GM19023 (cell line): ENCODE data around the gene MYF5.
A peak's percentile ranks its signal among the peaks of the same experiment; 100 is the strongest.

Experiments
- ATAC-seq: cut with Tn5 transposase; IDR thresholded peaks from one replicate; pipeline ENCODE4 v1.9.1; 2021; ENCODE audit warnings: mild to moderate bottlenecking, moderate library complexity; ENCODE audit not compliant: unreplicated experiment

Gene MYF5

DNA sequence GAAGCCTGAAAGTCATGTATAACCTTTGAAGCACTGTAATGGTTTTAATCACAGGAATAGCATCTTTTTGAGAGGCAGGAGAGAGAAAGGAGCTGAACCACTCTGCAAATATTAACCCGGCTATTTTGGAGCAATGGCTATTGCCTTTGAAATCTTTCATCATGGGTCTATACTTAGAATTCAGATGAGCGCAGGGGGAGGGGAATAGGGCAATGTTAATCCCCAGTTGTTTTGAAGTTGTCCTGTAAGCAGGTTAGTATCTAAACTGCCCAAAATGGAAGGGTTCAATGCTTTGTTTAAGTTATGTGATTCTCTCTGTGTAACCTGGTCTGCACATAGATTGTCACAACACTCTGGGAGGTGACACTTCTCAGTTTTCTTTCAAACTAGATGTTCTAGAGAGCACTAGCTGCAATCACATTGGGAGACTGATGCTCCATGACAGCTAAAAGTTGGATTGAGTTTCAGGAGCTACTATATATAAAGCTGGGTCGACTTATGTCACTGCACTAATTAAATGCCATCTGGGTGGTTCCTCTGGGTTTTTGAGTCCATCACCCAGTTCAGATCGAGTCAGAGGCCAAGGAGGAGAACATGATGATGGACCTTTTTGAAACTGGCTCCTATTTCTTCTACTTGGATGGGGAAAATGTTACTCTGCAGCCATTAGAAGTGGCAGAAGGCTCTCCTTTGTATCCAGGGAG lies 9.4 kb upstream of the MYF5 start, which contains the start of gene MYF6:
Gene MYF6, plus strand, starts transcription at position 509 of the 704 bp plus-strand sequence. Its CDS starts 86 bp downstream, at position 595.
- ATAC-seq: no peak

- no peak for ATAC-seq
Observed at GRCh38 chr12:80707830-80708258, 8.9 kb upstream of the MYF5 start.

DNA sequence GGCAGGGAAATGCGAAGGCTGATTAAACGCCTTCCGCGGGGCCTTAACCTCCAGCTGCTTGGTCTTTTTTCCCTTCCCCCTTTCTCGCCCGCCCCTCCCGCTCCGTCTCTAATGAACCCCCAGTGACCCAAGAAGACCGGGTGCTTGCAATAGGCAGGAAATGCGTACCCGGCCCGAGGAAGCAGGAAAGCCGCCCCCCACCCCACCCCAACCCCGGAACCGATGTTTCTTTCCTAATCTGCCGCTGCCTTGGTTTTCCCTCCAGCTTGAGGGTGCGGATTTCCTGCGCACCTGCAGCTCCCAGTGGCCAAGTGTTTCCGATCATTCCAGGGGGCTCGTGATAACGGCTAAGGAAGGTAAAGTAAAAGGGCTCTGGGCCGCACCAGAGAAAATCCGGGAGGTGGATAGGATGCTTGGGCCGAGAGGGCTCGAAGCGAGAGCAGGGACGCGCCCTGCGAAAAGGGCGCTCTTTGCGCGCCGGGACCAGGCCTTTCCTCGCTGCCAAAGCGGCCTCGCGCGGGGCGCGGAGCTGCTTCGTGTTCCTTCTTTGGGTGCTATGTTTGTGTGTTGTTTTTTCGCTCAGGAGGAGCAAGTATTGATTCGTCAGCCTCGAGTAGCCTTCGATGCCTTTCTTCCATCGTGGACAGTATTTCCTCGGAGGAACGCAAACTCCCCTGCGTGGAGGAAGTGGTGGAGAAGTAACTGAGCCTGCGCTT lies 8.3 kb upstream of the MYF5 start:
- ATAC-seq: no peak

DNA sequence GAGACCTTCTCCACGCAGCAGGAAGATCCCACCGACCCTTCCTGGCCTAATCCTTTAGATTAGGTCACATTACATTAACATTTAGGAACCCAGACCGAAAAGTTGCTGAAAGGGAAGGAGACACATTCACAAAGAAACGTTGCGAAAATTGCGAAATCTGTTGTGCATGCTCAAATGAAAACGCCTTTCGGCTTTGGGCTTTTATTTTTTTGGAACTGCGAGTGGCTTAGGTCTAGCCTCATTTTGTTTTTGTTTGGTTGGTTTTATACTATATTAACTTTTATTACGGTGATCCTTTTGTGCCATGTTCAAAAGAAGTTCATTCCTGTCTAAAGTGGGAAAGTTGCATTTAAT lies 7.8 kb upstream of the MYF5 start:
- no peak for ATAC-seq

DNA sequence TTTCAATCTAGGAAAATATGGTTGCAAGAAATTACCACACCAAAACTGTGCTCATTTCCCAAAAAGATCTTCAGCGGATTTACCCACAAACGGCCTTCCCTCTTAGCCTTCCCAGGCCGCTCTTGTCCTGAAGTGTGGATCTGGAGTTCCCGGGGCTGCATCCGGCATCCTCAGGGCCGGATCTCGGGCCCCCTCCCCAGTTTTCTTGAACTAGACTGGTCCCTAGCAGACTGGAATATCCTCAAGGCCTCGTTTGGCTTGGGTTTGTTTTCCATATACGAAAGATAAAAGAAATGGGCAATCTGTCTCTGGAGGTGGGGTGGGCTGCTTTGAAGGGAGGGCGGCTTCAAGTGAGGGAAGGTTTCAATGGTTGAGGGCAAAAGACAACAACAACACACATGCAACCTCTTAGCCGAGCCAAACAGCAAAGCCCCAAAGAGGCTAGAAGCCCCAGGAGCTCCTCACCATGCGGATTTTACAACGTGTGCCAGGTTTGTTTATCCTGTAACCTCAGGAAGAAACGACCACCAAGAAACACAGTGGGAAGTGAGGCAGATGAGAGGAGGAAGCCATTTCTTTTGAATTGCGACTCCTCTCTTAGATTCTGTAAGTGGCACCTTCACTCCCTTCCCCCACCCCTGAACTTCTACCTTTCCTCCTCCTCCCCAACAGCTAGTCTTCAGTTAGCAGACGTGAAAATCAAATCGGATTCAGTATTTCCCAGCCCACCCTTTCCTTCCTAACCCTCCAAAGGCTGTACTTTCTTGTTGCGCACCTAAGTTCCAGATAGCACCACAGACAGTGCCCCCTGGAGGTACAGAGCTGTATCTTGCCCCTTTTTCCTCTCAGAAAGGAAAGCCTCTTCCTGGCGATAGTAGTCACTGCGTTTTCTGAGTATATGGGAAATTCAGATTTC lies 6.6 kb upstream of the MYF5 start:
- peak; percentile 48 for ATAC-seq

DNA sequence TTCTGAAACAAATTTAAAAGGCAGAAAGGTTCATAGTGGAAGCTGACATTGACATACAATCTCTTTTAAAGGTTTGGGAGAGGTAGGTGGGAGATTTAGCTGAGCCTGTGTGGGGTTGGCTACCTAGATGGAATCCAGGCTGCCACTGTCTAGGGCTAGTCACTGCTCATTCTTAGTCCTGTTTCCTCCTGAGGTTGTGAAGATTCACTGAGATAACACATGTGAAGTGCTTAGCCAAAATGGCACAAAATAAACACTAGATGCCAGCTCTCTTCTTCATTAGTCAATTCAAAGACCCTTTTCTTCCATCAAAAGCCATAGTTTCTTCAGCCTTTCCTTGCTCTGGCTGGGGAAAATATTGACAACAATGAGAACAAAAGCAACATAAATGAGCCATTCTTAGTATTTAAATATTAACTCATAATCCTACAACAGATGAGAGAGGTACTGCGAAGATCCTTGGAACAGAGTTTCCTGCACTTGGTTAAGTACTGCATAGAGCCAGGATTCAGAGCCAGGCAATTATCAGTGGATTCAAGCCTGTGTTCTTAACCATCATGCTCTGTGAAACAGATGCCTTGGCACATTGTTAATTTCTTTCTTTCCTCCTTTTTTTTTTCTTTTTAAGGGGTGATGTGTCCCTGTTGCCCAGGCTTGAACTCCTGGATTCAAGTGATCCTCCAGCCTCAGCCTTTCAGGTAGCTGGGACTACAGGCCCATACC lies 5.8 kb upstream of the MYF5 start:
- peak; percentile 29 for ATAC-seq

GRCh38 chr12:80711866-80712265 lies 4.8 kb upstream of the MYF5 start:
- ATAC-seq: no peak

- ATAC-seq: no peak
Observed at GRCh38 chr12:80712866-80713265, 3.8 kb upstream of the MYF5 start.

DNA sequence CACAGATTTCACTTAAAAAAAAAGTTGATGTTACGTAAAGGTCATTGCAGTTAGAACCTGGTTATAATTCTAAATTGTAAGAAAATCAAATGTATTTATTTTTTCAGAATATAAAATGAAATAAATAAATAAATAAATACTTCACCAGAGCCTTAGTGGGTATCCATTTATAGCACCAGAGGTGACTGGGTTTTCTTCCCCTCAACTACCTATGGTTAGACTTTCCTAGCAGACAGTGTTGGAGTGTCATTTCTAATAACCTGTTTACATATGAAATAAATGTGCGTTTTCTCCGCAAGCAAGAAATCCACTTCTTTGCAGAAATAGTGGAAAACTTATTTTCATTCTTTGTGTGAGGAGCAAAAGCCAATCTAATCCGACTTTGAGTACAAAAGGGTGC lies 3.3 kb upstream of the MYF5 start:
- no peak for ATAC-seq

DNA sequence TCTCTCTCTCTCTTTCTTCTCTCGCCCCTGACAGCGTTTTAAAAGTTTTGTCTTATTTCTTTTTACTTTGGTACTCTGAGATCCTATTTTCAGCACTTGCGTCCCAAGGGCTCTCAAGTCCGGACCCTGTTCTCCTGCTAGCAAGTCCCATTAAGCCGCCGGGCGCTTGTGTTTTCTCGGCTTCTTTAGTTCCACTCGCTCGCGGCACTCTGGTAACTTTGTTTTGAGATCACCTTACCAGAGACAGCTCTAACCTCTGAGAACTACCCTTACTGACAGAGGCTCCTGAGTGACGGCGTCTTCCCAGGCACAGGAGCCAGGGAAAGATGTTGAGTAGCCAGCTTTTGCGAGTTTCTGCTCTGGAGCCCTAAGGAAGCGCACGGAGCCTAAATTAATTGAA lies 2.7 kb upstream of the MYF5 start:
- ATAC-seq: no peak

DNA sequence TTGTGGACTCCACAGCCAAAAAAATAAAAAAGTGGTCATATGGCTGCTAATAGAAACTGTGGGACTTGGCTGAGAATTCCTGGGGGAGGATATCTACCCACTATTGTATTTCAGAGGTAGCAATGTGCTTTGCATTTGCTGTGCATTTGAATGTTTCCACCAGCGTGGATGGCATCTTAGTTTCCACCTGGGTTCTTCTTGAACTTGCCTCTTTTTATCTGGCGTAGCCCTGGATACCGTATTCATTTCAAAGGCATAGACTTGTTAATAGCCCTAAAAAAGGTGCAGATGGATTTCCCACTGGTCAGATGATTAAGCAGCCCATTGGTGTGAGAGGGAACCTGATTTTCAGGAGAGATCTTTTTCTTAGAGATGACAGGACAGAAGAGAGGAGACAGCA lies 1.9 kb upstream of the MYF5 start:
- ATAC-seq: no peak

GRCh38 chr12:80715713-80716249 lies 931 bp upstream of the MYF5 start:
- ATAC-seq: no peak

DNA sequence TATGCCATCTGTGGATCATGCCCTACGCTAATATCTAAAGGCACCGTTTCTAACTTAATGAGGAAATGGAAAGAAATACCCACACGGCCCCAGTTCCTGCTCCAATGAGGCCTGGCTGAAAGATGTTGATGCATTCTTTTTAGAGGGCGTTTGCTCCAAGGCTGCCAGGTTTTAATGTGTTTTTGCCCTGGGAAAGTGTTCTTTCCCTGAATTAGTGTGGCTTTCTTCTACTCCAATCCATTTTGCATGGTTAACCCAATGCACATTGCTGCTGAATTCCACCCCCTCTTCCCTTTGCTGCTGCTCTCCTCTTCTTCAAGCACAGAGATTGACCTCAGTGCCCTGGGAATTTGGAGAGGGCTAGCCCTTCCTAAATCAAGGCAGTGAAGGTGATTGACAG lies 1.1 kb downstream of the MYF5 start:
- ATAC-seq: no peak

GRCh38 chr12:80720516-80720915 lies 3.8 kb downstream of the MYF5 start:
- ATAC-seq: no peak

GRCh38 chr12:80721326-80721725 lies 4.6 kb downstream of the MYF5 start:
- ATAC-seq: no peak

DNA sequence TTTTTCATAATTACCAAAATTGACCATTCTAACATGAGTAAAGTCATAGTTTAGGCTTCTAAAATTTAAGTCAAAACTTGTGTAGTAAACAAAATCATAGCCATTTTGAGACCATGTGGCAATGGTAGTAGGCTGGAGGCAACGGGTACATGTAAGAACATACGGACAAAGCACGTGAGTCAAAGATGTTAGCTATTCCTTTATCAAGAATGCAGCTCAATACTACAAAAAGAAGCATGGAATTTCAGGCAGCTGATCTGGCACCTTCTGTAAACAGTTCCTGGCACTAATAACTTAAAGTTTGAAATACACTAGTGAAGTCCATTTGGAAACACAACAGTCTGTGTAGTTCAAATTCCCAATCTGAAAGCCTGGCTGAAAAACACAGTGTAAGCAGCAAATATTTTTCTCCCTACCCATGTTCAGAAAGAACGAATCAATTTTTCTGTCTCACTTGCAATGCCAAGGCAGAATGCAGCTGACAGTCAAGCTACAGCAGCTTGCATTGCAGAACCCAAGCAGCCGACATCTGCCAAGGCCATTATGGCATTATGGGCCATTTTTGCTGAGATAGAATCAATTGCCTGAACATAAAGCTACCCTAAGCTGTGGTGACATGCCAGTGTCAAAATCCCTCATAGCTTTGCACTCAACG lies 29.3 kb downstream of the MYF5 start:
- no peak for ATAC-seq

DNA sequence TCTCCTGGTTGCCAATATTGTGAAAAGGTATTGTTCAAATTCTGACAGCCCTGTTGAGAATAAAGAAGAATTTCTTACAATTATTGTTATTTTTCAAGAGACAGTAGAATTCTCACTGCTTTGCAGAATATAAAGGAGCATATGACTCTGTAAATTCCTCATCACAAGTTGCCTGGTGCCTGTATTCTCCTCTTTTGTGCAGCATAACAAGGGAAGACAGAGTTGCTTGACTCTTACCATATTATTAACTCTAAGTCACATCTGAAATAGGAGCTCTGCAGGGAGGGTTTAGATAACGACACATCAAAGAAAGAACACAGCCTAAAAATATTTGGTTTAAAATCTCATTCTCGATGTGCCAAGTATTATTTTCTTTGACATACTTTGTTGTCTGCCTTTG lies 31.1 kb downstream of the MYF5 start:
- ATAC-seq: no peak

GRCh38 chr12:80749456-80749855 lies 32.7 kb downstream of the MYF5 start:
- no peak for ATAC-seq

GRCh38 chr12:80752464-80752863 lies 35.8 kb downstream of the MYF5 start:
- no peak for ATAC-seq

GRCh38 chr12:80754274-80754673 lies 37.6 kb downstream of the MYF5 start:
- ATAC-seq: no peak
